ENCODE measurements around the gene PRTG.

GRCh38 chr15:55703873-55704301 is 39.1 kb downstream of the PRTG start:
- TF ChIP-seq EGR1 (IDR thresholded peaks at IDR 0.05; ENCODE audit: low read depth in 2 of 2): no peak
- no peak for TF ChIP-seq CTCF (IDR thresholded peaks at IDR 0.05; ENCODE audit: low read depth, low read length, missing input control)
- TF ChIP-seq TAF1 (conservative IDR thresholded peaks at IDR 0.05): no peak
- no peak for TF ChIP-seq SP1 (IDR thresholded peaks at IDR 0.05)
